CD14-positive monocyte (primary cell): Measurements from ENCODE around the gene EDC3. TPM values are rescaled to one million over a fixed set of nuclear protein-coding genes. Genes with fewer than 3 reads are reported as not detected.
"Not testable (repeated sequence)": the region's sequence is repeated elsewhere in the genome, so short reads cannot be mapped to it uniquely, and the experiment has no call there.

ENCODE experiments used
- DNase-seq, 3 donors: peaks; one replicate each; pipeline ENCODE4 v3.0.0-alpha.2; 2011 to 2022
- H2AFZ ChIP-seq: 2 replicates; pipeline ENCODE4 v1.6.0; 2012; ENCODE audit warnings: mild to moderate bottlenecking, low read depth, low read length, inconsistent platforms; ENCODE audit not compliant: insufficient read depth, poor library complexity, severe bottlenecking
- H3K27ac ChIP-seq, 2 donors: 1 replicate in 1 of 2; 2 replicates in 1 of 2; pipeline ENCODE4 v1.5.1; 2012 to 2013; ENCODE audit warnings: low read length in 2 of 2, control low read depth in 1 of 2, inconsistent platforms in 1 of 2, low read depth in 1 of 2, mild to moderate bottlenecking in 1 of 2
- H3K27me3 ChIP-seq, 2 donors: one replicate each; pipeline versions ENCODE4 v1.6.0 to v1.6.1; 2011 to 2013; ENCODE audit warnings: low read length in 2 of 2; ENCODE audit not compliant: control insufficient read depth in 2 of 2, insufficient read depth in 2 of 2
- H3K36me3 ChIP-seq, 2 donors: replicated peaks in 1 of 2; 1 replicate in 1 of 2; 2 replicates in 1 of 2; pipeline versions ENCODE4 v1.5.1 to v1.6.1; 2012 to 2013; ENCODE audit warnings: low read length in 2 of 2, control low read depth in 1 of 2, inconsistent platforms in 1 of 2, mild to moderate bottlenecking in 1 of 2; ENCODE audit not compliant: insufficient read depth in 2 of 2, control insufficient read depth in 1 of 2
- H3K4me1 ChIP-seq, 2 donors: 1 replicate in 1 of 2; 2 replicates in 1 of 2; pipeline versions ENCODE4 v1.5.1 to v1.6.1; 2012 to 2013; ENCODE audit warnings: low read length in 2 of 2, control low read depth in 1 of 2, inconsistent platforms in 1 of 2, mild to moderate bottlenecking in 1 of 2, moderate library complexity in 1 of 2; ENCODE audit not compliant: insufficient read depth in 2 of 2, control insufficient read depth in 1 of 2
- H3K4me2 ChIP-seq: replicated peaks from 2 replicates; pipeline ENCODE3; 2012; ENCODE audit warnings: low read length, moderate library complexity, mild to moderate bottlenecking; ENCODE audit not compliant: poor library complexity, severe bottlenecking; ENCODE audit errors: extremely low read depth
- H3K4me3 ChIP-seq, 3 experiments: fragments of 200-600 bp in 1 of 3; sonication (generic) in 1 of 3; replicated peaks in 1 of 3; 1 replicate in 2 of 3; 2 replicates in 1 of 3; pipeline ENCODE4 v1.5.1; 2011 to 2013; ENCODE audit warnings: low read length in 3 of 3, mild to moderate bottlenecking in 3 of 3, control low read depth in 2 of 3, low read depth in 2 of 3, inconsistent platforms in 1 of 3, moderate library complexity in 1 of 3
- H3K79me2 ChIP-seq: 2 replicates; pipeline ENCODE4 v1.6.0; 2012; ENCODE audit warnings: mild to moderate bottlenecking, control low read depth, inconsistent platforms, low read length, moderate library complexity; ENCODE audit not compliant: insufficient read depth
- H3K9ac ChIP-seq: 2 replicates; pipeline ENCODE4 v1.6.0; 2017; ENCODE audit warnings: low read length, mild to moderate bottlenecking; ENCODE audit not compliant: insufficient read depth, poor library complexity, severe bottlenecking
- H3K9me3 ChIP-seq, 2 donors: replicated peaks in 1 of 2; 1 replicate in 1 of 2; 2 replicates in 1 of 2; pipeline versions ENCODE4 v1.5.1 to v1.6.1; 2012 to 2013; ENCODE audit warnings: low read length in 2 of 2, control low read depth in 1 of 2; ENCODE audit not compliant: control insufficient read depth in 1 of 2, insufficient read depth in 1 of 2
- H4K20me1 ChIP-seq: 2 replicates; pipeline ENCODE4 v1.6.0; 2012; ENCODE audit warnings: mild to moderate bottlenecking, low read length, control low read depth, moderate library complexity; ENCODE audit not compliant: insufficient read depth
- H3K27ac Mint-ChIP-seq, 7 donors: one replicate each; pipeline ENCODE4 v1.8.0; 2020; ENCODE audit warnings: mild to moderate bottlenecking in 7 of 7, mixed read lengths in 7 of 7, moderate library complexity in 6 of 7, inconsistent platforms in 2 of 7
- H3K27me3 Mint-ChIP-seq, 3 donors: one replicate each; pipeline ENCODE4 v1.8.0; 2021 to 2022; ENCODE audit warnings: low read depth in 3 of 3, mild to moderate bottlenecking in 3 of 3, mixed read lengths in 3 of 3, moderate library complexity in 3 of 3, inconsistent platforms in 1 of 3
- H3K36me3 Mint-ChIP-seq, 2 donors: one replicate each; pipeline ENCODE4 v1.8.0; 2020; ENCODE audit warnings: mixed read lengths in 2 of 2, inconsistent platforms in 1 of 2, mild to moderate bottlenecking in 1 of 2
- H3K4me1 Mint-ChIP-seq: one replicate; pipeline ENCODE4 v1.8.0; 2020; ENCODE audit warnings: mild to moderate bottlenecking, mixed read lengths
- H3K4me3 Mint-ChIP-seq, 2 donors: one replicate each; pipeline ENCODE4 v1.8.0; 2020; ENCODE audit warnings: mild to moderate bottlenecking in 2 of 2, mixed read lengths in 2 of 2, moderate library complexity in 1 of 2
- H3K9me3 Mint-ChIP-seq, 7 donors: one replicate each; pipeline ENCODE4 v1.8.0; 2020 to 2022; ENCODE audit warnings: mixed read lengths in 7 of 7, mild to moderate bottlenecking in 6 of 7, moderate library complexity in 6 of 7, inconsistent platforms in 2 of 7
- CTCF ChIP-seq: fragments of 200-600 bp; IDR thresholded peaks from one replicate; pipeline ENCODE4 v1.8.0; 2022; ENCODE audit warnings: antibody characterized with exemption, mild to moderate bottlenecking
- WGBS: methylation state at CpG from one replicate; pipeline ENCODE4 v1.1.5; 2013; ENCODE audit warnings: missing lambda C conversion rate; ENCODE audit not compliant: insufficient coverage; 5-methylcytosine and 5-hydroxymethylcytosine counted together
- intact Hi-C, 2 donors: fragments of 100-400 bp; cut with micrococcal nuclease; formaldehyde crosslinking; loops; one replicate each; pipeline versions ENCODE4 v1.15.0 to v1.15.1; 2023
- polyA plus RNA-seq, 3 donors: library from polyadenylated mRNA; depleted of rRNA in 1 of 3; unstranded in 2 of 3; stranded (reverse) in 1 of 3; fragments of 300-500 nt in 2 of 3; fragments of >200 nt in 1 of 3; fragmentation: Illumina TruSeq in 2 of 3; gene quantifications; 1 replicate in 2 of 3; 2 replicates in 1 of 3; pipeline ENCODE4 v1.2.3, GENCODE V29; 2012 to 2021

The EDC3 gene
- polyA plus RNA-seq, 3 donors = 10.0 to 14.9 (median 10.5) TPM

- Mint-ChIP-seq H3K4me3 (no peak overlapping the region), H3K4me1 (peaks cover 6% of the 10 kb centered on the region), H3K9me3 (no peaks in the 10 kb centered on the region), H3K27ac (peak overlapping the region in 3 of 7 donors; percentile 31 to 70 (median 59)), H3K36me3 (peaks cover 80 to 95% of the 10 kb centered on the region in 2 donors), H3K27me3 (peaks cover 0 to 3% (median 0%) of the 10 kb centered on the region in 3 donors)
- DNase-seq = no peak
- Histone ChIP-seq H2AFZ (no peak overlapping the region), H3K9me3 (no peaks in the 10 kb centered on the region), H3K4me3 (no peak overlapping the region), H3K9ac (no peak overlapping the region), H3K27me3 (no peaks in the 10 kb centered on the region), H3K4me2 (no peak overlapping the region), H3K4me1 (no peaks in the 10 kb centered on the region), H3K27ac (peak overlapping the region in 1 of 2 donors; percentile 28), H3K79me2 (no peaks in the 10 kb centered on the region), H3K36me3 (peaks cover 96 to 100% of the 10 kb centered on the region in 2 donors), H4K20me1 (peaks cover 97% of the 10 kb centered on the region)
- TF ChIP-seq CTCF = no peak
- intact Hi-C loops = loop anchor here (5.0 to 10.0 kb wide), 2 partner anchors 174 to 258 kb away; no protein-coding TSS in a partner anchor
- 92% methylated on average over 5 of the region's 6 CpGs for WGBS
Measured at GRCh38 chr15:74630284-74631086, 65.3 kb downstream of the EDC3 start.

- H3K36me3 Mint-ChIP-seq = peaks cover 83 to 95% of the 10 kb centered on the region in 2 donors
- not testable (repeated sequence) for DNase-seq, H3K4me1 ChIP-seq, H3K27me3 Mint-ChIP-seq, H3K4me3 Mint-ChIP-seq, H3K4me2 ChIP-seq, H3K27ac ChIP-seq, H3K79me2 ChIP-seq, H3K9ac ChIP-seq, H3K4me3 ChIP-seq, H3K9me3 ChIP-seq, H2AFZ ChIP-seq, H3K27ac Mint-ChIP-seq, H3K27me3 ChIP-seq, H3K9me3 Mint-ChIP-seq, H3K4me1 Mint-ChIP-seq
- Histone ChIP-seq H4K20me1 (peaks cover 97% of the 10 kb centered on the region), H3K36me3 (peaks cover 97 to 100% of the 10 kb centered on the region in 2 donors)
- 100% methylated on average over 3 of the region's 10 CpGs for WGBS
- intact Hi-C loops = loop anchor here (5.0 to 10.0 kb wide), 2 partner anchors 175 to 257 kb away; no protein-coding TSS in a partner anchor
Measured at GRCh38 chr15:74629696-74630095, 66.1 kb downstream of the EDC3 start.
